HG02588 (cell line): ENCODE measurements around the gene CFDP1.

ENCODE experiments used
- ATAC-seq: cut with Tn5 transposase; IDR thresholded peaks from one replicate; pipeline ENCODE4 v1.9.1; 2021; ENCODE audit warnings: mild to moderate bottlenecking, moderate library complexity; ENCODE audit not compliant: unreplicated experiment

CFDP1 gene

DNA sequence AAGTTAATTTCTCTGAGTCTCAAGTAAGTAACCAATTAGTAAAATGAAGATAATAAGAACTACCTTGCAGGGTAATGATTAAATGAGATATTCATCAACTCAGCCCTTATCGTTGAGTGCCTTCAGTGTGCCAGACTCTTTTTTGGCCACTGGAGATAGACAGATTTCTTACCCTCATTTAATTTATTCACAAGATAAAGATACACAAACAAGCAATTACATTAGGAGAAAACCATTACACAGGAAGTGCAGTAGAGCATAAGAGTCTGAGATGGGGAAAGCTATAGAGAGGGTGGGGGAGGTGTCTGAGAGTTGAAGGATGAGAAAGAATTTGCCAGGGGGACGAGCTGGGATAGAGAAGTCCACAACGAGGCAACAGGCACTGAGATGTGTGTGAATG, 109.4 kb downstream of the CFDP1 start:
- ATAC-seq = no peak

DNA sequence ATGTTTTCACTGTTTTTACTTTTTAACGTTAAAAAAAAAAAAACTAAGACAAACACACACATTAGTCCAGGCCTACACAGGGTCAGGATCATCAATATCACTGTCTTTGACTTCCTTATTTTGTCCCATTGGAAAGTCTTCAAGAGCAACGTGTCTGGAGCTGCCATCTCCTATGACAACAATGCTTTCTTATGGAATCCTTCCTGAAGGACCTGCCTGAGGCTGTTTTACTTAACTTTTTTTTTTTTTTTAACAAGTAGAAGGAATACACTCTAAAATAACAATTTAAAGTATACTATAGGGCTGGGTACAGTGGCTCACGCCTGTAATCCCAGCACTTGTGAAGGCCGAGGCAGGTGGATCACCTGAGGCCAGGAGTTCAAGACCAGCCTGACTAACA, 110.1 kb downstream of the CFDP1 start:
- no peak for ATAC-seq

DNA sequence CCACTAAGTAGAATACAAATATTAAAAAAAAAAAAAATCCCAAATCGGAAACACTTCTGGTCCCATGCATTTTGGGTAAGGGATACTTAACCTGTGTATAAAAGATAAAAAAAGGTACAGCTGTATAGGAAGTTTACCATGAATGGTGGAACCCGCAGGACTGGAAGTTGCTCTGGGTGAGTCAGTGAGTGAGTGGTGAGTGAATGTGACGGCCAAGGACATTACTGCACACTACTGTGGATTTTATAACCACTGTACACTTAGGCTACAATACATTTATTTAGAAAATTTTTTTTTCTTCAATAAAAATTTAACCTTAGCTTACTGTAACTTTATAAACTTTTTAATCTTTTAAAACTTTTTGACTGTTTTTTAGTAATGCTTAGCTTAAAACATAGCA, 110.6 kb downstream of the CFDP1 start:
- no peak for ATAC-seq

DNA sequence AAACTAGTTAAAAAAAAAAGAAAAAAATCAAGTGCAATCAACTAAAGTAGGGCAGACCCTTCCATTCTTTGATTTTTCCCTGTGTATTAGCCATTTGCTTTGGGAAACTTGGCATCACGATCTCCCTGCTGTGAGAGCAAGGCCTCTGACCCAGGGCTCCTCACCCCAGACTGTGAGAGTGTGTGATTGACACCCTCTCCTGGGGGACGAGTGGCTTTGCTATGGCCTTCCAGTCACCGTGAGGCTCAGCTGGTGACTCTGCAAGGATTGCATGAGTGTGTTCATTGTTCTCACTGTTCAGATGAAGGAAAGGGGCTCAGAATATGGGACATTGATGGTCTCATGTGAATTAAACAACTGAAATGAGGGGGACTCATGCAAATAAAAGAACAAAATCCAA, 112.9 kb downstream of the CFDP1 start:
- no peak for ATAC-seq

DNA sequence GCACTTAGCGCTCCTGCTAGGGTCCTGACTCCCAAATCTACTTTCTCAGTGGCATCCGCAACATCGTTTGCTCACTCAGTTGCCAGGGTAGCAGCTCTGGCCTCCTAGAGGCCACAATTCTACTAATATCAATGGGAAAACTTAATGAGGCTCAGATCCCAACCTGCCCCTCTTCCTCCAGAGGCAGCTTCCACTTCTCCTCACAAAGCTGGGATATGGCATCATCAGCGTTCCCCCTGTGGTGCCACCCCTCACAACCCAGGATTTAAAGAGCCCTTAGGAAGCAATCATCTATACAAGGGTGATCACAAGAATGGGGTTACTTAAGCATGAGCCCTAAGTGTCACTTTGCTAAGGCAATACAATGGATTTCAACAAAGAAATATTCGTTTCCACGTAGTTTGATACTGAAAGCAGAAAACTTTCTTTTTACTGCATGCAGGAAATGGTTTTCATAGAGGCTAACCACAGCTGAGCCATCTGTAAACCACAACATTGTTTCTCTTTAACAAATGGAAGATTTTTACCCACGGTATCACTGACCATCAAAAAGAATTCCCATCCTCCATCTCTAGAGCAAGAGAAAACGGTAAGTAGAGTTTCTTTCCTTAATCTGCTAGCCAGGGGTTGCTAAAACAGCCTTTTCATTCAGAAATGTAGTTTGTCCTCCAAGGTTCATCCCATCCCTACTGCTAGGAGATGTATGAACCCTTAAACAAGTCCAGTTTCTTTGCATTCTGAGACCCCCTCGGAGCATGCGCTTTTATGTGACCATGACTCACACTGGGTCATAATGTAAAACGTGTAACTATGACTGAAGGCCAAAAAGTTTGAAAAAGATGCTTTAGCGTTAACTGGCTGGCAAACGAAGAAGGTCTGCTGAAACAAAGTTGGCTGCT, 113.5 kb downstream of the CFDP1 start:
- peak; percentile 74 for ATAC-seq

DNA sequence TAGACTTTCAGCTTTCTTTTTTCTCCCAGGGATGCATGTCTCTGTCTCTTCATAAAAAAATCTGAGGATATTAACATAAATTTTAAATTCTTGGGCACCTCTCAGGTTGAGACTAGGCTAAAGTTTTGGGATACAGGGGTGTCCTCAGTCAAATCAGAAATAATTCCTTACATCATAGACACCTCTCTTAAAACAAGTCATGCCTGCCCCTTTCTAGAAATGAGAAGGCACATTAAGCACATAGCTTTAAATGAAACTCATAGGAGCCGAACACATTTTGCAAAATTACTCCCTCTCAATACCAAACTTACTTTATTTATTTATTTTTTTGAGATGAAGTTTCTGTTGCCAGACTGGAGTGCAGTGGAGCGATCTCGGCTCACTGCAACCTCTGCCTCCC, 114.6 kb downstream of the CFDP1 start:
- no peak for ATAC-seq

DNA sequence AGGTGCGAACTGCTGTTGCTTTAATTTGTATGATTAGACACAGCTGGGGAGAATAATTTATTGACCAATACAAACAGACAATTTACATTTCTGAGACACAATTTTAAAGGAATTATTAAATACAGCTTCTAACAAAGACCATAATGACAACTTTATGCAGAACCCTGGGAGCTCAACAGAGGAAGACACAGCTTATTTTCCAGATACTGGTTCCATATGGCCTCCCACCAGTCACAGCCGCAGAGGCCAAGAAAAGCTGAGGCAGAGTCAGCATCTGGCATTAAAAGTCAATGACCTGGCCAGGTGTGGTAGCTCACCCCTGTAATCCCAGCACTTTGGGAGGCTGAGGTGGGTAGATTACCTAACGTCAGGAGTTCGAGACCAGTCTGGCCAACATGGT, 115.8 kb downstream of the CFDP1 start:
- ATAC-seq = no peak

DNA sequence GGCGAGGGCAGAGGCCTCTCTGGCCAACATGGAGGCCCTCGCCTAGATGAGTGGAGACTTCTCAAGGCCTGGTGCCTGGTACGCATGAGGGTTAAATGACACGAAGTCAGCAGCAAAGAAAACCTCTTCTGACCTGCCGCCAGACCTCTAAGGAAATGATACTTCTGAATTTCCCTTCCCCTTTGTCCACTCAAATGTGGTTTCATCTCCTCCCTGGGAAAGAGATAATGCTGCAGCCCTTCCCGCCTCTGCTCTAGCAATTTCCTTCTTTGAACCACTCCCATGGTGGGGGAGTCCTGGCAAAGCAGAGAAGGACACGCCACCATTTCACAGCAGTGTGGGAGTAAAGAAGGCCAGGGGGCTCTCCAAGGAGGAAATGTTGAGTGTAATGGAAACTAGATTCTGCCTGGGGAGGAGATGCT, 116.2 kb downstream of the CFDP1 start:
- ATAC-seq = no peak

DNA sequence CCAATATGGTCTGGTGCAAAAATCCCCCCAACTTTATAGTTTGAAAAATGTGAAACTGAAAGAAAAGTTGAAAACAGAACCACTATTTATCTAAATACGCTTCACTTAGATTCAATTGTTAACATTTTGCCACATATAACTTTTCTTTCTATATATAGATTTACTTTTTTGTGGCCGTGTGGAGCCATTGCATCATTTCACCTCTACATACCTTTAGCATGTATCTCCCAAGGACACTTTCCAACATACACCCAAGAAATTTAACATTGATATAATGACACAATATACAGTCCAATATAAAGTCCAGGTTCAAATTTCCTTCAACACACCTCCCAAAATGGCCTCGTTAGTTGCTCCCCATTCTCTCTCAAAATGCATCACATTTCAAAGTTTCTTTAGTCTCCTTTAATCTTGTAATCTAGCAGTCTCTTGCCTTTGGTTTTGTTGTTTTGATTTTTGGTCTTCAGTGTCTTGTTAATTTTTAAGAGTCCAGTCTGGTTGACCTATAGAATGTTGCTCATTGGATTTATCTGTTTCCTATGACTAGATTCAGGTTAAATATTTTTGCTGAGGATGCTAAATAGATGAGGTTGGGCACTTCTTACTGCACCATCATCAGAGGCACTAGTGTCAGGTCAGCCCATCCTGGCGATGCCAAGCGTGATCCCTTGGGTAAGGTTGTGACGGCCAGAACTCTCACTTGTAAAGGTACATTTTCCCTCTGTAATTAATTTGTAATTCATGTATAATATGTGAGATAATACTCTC, 117.6 kb downstream of the CFDP1 start:
- no peak for ATAC-seq

DNA sequence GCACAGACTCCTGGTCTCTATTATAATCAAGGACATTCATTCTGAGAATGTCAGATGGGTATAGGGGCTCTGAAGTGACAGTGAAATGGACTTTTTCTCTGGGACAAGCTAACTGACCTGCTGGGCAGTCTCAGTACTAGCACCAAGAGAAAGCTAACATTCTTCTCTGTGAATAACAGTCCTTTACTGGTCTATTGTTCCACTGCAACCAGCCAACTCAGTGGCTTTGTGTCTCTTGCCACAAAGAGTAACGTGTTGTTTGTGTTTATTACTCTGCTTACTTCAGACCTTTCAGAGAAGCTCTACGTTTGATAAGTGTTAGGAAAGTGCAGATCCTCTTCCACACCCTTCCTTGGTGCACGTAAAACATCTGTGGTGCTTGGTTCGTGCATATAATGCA, 120.4 kb downstream of the CFDP1 start:
- ATAC-seq = no peak

DNA sequence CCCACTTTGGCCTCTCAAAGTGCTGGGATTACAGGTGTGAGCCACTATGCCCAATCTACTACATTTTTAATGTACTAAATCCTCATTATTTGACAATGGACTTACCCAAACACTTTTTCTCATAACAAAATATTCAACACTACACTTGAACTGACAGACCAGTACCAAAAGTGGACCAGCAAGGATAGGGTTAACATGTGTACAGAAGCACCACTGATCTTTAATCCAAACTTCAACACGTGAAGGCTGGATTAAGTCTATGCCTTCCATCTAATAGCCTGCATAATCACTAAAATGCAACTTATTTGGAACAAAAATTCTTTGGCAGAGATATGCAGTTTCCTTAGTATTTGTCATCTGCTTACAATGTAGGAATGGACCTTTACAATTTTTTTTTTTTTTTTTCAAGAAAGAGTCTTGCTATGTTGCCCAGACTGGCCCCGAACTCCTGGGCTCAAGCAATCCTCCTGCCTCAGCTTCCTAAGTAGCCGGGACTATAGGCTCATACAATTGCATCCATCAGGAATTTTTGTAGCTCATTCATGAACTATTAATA, 121.8 kb downstream of the CFDP1 start:
- no peak for ATAC-seq

DNA sequence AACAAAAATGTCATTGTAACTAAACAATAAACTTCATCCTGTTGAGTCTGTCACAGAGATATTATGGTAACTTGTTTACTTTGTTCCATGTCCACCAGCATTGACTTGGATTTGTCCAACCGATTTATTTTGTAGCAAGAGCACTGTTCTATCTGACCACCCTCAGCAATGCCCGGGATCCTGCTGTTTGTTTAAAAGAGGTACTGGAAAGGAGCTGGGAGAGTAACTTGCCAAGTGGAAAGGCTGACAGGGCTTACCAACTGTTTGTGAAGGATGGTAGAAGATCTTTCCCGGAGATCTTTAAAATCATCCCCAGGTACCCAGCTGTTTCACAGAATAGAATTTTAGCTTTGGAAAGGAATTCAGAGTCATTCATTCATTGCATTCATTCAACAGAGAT, 122.8 kb downstream of the CFDP1 start:
- no peak for ATAC-seq

DNA sequence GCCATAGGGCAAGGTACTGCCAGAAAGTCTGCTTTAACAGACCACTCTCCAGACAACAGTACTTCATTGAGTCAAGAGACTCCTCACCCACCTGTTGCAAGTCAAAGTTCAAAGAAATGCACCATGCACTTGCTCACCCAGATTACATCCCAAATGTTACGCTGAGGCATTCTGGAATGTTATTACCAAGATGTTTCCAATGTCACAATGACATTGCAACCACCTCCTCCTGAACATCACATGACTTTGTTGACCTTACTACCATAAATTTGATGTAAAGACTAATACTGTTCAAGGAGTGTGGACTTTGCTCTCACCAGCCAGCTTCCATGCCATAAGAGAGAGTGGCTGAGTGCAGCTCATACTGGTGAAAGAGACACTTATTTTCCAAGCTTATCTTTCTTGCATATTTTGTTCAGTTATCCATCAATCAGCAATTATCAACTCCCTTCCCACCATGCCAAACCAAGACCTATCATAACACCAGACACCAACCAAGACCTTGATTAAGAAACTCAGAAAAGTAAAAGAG, 123.3 kb downstream of the CFDP1 start:
- ATAC-seq = no peak

DNA sequence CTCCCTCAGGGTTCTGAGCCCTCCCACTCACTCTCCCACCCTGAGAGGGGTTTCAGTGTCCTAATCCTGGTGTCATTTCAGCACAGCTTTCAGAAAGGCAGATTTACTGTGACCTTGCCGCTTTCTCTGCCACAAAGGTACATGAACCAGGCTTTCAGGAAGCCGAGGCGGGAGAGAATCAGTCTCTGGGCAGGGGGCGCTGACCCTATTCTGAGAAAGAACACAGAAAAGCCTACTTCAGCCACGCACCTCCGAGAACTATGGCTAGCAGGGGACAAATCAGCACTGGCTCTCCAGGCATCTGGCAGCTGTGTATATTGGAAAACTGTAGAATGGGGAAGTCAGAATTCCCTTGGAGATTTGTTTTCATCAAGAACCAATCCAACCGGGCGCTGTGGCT, 124.1 kb downstream of the CFDP1 start:
- ATAC-seq = no peak

DNA sequence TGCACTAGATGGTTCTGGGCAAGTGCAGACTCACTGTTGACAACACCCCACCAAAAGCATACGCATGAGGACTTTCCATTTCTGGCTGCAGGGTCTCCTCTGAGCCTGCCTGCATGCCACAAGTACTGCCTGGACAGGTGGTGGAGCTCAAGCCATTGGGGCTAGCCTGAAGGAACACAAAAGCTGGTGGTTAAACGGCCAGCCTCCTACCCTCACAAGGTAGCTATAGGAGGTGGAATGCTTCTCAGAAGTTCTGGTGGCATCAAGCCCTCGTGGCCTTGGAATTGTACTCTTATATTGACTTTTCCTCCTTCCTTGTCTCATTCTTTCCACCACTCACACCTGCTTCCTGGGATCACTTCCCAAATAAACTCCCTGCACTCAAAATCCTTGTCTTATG, 125.3 kb downstream of the CFDP1 start:
- no peak for ATAC-seq

DNA sequence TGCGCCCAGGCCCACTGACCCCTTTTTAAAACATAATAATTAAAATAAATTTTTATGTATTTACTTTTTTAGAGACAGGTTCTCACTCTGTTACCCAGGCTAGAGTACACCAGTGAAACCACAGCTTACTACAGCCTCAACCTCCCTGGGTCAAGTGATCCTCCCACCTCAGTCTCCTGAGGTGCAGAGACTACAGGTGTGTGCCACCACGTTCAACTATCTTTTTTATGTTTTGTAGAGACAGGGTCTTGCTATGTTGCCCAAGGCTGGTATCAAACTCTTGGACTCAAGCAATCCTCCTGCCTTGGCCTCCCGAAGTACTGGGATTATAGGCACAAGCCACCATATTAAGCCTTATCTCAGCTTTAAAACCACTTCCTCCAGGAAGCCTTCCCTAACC, 125.8 kb downstream of the CFDP1 start:
- no peak for ATAC-seq

DNA sequence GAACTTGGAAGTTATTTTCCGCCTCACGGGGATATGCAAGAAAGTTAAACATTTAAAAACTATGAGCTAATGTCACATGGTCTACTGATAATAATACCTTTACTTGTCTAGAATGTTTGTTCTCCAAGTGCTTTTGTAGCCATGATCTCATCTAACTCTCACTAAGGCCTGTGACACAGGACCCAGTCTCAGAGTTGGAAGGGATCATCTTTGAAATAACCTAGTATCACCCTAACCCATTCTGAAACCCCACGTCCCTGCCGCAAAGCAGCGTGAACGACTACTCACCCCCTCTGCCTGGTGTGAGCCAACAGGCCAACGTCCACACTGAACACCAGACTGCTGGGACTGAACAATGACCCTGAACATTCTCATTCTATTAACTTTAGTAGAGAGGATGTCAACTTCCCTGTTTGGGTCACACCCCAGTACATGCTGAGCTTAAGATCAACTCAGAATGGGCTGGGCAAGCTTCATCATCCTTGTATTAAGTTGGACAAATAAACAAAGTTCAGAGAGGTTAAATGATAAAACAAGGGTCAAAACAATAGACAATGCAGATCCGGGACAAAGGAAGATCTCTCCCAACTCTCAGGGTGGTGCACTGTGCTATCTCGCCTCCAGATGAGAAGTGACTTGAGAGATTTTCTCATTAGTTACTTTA, 127.1 kb downstream of the CFDP1 start:
- ATAC-seq = no peak

DNA sequence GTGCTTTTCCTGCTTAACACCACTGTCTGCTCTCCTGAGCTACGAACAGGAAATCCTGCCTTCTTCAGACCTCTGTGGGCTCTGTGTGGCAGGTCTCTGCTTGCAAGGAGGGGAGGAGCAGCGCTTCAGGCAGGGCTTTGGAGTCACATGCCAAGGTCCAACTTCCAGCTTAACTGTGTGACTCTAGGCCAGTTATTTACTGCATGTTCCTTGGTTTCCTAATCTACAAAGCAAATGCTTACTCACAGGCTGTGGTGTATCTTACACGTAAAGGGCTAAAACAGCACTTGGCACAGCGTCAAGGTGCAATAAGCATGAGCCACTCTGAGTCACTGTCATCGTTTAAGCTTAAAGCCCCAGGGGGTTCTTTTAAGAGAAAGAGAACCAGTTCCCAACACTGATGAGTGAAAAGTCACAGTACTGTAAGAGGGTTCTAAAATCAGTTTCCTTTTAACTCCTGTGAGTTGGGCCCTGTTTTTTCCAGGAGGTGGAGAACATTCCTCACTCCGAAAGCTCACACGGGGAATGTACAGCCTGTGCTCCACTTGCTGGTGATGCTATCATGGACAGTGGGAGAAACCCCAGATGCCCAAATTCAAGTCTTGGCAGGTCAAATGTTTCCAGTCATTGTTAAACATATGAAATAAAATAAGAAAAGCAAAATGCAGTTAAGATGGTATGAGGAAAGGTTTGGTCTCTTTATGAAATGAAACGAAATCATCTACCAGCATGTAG, 127.8 kb downstream of the CFDP1 start:
- ATAC-seq = no peak

DNA sequence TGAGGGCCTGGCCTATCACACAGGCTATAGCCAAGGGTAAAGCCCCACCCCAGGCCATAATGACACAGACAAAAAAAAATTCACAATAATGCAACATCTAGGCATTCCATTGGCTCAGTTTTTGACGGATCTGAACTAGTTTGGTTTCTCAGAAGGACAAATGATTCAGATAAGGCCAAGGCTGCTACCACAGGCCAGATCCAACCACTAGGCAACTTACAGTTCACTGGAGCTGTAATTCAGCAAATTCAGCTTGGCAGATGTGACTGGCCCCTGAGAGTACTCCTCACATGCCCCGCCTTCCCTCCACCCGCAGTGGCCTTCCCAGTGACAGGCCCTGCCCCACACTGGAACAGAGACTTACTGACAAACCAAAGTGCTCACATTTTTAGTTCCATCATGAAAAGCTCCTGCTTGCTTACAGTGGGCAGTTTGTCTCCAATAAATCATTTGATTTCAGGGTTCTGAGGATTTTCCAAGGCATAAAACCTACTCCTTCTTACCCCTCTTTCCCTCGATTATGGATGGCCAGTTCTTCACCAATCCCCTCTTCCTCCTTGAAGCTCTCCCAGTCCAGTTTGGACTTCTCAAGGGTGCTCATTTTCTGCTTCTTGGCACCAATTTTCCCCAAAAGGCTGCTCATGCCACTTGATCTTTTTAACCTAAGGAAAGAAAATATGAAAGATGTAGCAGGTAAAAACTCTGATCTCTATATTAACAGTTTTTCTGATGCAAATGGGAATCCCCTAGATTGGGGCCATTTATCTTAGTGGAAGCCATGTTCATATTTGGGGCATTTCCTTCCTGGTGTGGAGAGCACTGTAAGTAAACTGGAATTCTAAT, 128.6 kb downstream of the CFDP1 start:
- no peak for ATAC-seq

DNA sequence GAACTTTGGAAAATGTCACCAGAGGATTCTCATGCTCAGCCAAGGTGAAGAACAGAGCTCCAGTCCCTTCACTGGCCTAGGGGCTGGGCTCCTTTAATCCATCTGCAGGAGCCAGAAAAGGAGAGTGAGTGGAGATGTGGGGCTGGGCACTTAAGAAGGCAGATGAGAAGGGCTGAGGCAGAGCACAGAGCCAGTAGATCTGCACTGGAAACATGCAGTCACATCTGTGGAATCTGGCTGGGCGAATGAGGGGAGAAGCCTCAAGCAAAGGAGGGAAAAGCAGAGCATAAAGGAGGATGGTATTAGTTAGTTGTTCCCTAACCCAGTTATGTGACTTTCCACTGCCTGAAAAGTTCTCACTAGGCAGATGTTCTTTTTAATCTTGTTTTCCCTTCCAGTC, 131.5 kb downstream of the CFDP1 start:
- ATAC-seq = no peak
